OCI-LY3 (cell line): ENCODE measurements around the gene BUD23.

Source experiments
- EZH2phosphoT487 ChIP-seq: fragments of 200-600 bp; shearing (Covaris generic); IDR thresholded peaks from 2 replicates; pipeline ENCODE4 v1.6.1; 2018; ENCODE audit warnings: antibody characterized with exemption, mixed run types, low read depth
- TF ChIP-seq, protein P1 (sequence below): fragments of 200-600, 300-600 bp; sonication (generic); IDR thresholded peaks from 2 replicates; pipeline ENCODE4 v1.5.1; 2014; ENCODE audit warnings: antibody characterized with exemption, low read length, low read depth

GRCh38 chr7:73740212-73740611 is 56.8 kb downstream of the BUD23 start:
- no peak for TF ChIP-seq EZH2phosphoT487
- TF ChIP-seq, protein P1, sequence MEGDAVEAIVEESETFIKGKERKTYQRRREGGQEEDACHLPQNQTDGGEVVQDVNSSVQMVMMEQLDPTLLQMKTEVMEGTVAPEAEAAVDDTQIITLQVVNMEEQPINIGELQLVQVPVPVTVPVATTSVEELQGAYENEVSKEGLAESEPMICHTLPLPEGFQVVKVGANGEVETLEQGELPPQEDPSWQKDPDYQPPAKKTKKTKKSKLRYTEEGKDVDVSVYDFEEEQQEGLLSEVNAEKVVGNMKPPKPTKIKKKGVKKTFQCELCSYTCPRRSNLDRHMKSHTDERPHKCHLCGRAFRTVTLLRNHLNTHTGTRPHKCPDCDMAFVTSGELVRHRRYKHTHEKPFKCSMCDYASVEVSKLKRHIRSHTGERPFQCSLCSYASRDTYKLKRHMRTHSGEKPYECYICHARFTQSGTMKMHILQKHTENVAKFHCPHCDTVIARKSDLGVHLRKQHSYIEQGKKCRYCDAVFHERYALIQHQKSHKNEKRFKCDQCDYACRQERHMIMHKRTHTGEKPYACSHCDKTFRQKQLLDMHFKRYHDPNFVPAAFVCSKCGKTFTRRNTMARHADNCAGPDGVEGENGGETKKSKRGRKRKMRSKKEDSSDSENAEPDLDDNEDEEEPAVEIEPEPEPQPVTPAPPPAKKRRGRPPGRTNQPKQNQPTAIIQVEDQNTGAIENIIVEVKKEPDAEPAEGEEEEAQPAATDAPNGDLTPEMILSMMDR = no peak
